GM12801 (cell line): ENCODE data around the gene GLMN.

ENCODE experiments used
- TF ChIP-seq, protein P1 (sequence below): IDR thresholded peaks from one replicate; pipeline ENCODE4 v1.5.1; 2011; ENCODE audit warnings: control low read depth; ENCODE audit not compliant: insufficient read length; ENCODE audit errors: extremely low read depth

Gene GLMN

DNA sequence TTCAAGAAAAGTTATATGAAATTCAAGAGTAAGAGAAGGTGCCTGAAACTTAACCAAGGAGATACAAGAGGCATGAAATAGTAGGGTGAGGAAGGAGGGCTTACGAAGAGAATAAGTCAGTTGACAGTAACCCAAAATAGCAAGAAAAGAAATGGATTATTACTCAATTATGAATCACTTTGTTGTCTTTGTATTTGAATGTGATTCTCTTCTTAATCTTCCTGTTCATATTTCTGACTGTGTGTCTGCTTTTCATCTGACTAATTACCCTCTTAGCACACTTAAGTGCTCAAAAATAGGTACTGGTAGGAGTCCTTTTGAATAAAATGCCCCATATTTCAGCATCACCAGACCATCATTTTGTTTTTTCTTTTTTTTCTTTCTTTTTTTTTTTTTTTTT, 39.4 kb downstream of the GLMN start:
- TF ChIP-seq, protein P1, sequence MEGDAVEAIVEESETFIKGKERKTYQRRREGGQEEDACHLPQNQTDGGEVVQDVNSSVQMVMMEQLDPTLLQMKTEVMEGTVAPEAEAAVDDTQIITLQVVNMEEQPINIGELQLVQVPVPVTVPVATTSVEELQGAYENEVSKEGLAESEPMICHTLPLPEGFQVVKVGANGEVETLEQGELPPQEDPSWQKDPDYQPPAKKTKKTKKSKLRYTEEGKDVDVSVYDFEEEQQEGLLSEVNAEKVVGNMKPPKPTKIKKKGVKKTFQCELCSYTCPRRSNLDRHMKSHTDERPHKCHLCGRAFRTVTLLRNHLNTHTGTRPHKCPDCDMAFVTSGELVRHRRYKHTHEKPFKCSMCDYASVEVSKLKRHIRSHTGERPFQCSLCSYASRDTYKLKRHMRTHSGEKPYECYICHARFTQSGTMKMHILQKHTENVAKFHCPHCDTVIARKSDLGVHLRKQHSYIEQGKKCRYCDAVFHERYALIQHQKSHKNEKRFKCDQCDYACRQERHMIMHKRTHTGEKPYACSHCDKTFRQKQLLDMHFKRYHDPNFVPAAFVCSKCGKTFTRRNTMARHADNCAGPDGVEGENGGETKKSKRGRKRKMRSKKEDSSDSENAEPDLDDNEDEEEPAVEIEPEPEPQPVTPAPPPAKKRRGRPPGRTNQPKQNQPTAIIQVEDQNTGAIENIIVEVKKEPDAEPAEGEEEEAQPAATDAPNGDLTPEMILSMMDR = no peak

- TF ChIP-seq, protein P1 = no peak
These were observed 54.4 kb downstream of the GLMN start for GRCh38 chr1:92244376-92244775.

DNA sequence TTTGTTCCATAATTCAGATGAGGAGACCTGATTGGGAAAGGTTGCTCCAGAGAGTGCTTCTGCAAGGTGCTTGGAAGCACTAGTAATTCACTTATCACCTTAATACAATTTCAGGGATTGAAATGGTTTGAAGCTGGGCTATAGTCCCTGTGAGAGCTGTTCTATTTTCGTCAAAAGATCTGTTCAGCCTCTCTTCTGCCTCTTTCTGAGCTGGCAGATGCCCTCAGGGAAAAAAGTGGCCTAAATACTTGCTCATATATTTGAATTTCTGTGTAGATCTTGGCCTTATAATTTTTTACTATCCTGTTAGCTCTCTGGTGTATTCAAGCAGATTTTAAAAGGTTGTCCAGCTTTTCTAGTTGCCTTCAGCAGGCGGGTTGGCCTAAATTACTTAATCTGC, 58.8 kb downstream of the GLMN start:
- TF ChIP-seq, protein P1 = no peak

GRCh38 chr1:92230736-92231135, 68.1 kb downstream of the GLMN start:
- TF ChIP-seq, protein P1 = no peak

GRCh38 chr1:92228401-92228800, 70.4 kb downstream of the GLMN start:
- TF ChIP-seq, protein P1 = no peak

DNA sequence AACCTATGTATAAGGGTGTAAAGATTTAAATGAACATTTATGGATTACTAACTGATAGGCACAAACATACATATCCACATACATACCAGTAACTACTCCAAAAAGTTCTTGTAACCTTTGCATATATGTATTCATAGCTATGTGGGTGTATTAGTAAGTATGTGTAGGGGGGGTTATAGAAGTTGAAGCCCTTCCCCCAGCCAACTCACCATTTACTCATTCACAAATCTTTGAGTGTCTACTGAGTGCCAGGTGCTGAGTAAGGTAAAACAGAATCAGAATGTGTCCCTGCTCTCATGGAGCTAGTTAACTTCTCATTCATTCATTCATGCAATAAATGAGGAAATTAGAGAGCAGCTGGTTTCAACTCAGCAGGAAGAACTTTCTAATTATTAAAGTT, 79.8 kb downstream of the GLMN start:
- TF ChIP-seq, protein P1 = no peak

GRCh38 chr1:92218559-92218958, 80.2 kb downstream of the GLMN start:
- TF ChIP-seq, protein P1 = no peak

DNA sequence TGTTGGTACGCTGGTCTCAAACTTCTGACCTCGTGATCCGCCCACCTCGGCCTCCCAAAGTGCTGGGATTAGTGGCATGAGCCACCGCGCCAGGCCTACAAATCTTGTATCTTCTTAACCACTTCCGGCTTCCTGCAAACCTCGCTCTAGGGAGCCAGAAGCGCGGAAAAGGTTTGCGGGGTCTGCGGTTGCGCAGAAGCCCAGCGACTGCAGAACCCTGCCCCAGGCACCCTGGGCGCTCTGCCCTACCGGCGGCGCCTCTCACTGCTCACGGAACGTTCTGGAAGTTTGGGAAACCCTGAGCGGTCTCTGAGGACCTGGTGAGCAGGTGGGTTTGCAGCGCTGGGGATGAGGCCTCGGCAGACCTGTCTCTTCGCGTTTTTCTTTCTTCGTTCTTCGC, 81.1 kb downstream of the GLMN start, which contains the start of gene C1orf146:
C1orf146 (plus strand) TSS at position 195 of the 400 bp plus-strand sequence. CDS start 13,506 bp downstream, outside the sequence.
- TF ChIP-seq, protein P1 = no peak
